K562 (cell line): Measurements from ENCODE around the gene TMEM245. TPM values are rescaled to one million over a fixed set of nuclear protein-coding genes. Genes with fewer than 3 reads are reported as not detected.
A peak's percentile ranks its signal among the peaks of the same experiment; 100 is the strongest.

Experiments
- ETV1 ChIP-seq: fragments of 450-650 bp; conservative IDR thresholded peaks from 2 replicates; pipeline ENCODE4 v1.6.1; 2016; ENCODE audit warnings: missing genetic modification characterization, control low read depth, low read depth, missing compliant biosample characterization
- FOXJ3 ChIP-seq: sonication (generic); formaldehyde crosslinking; IDR thresholded peaks from 2 replicates; pipeline ENCODE4 v1.4.0; 2020; ENCODE audit warnings: mild to moderate bottlenecking, missing genetic modification reagents
- FOXK2 ChIP-seq, 2 experiments: fragments of 450-650 bp; IDR thresholded peaks in 1 of 2; conservative IDR thresholded peaks in 1 of 2; 2 replicates each; pipeline ENCODE4 v1.6.1; 2016; ENCODE audit warnings: low read depth in 2 of 2, mild to moderate bottlenecking in 1 of 2
- GABPB1 ChIP-seq: sonication (generic); formaldehyde crosslinking; IDR thresholded peaks from 2 replicates; pipeline ENCODE4 v1.8.0; 2022; ENCODE audit warnings: mild to moderate bottlenecking, missing genetic modification reagents
- HEY1 ChIP-seq: fragments of 250-450 bp; sonication (Bioruptor Pico); IDR thresholded peaks from 2 replicates; pipeline ENCODE4 v1.5.0; 2020; ENCODE audit warnings: mild to moderate bottlenecking, moderate library complexity, borderline replicate concordance
- HNRNPLL ChIP-seq: fragments of 200-400 bp; formaldehyde crosslinking; IDR thresholded peaks from 2 replicates; pipeline ENCODE4 v1.6.1; 2017; ENCODE audit warnings: low read length, low read depth, mild to moderate bottlenecking; ENCODE audit not compliant: poor library complexity, severe bottlenecking
- MAZ ChIP-seq, 2 experiments: fragments of 450-650 bp in 1 of 2; sonication (generic) in 1 of 2; formaldehyde crosslinking; IDR thresholded peaks in 1 of 2; conservative IDR thresholded peaks in 1 of 2; 2 replicates each; pipeline versions ENCODE4 v1.4.0 to v1.5.0; 2020; ENCODE audit warnings: mild to moderate bottlenecking in 1 of 2, missing genetic modification reagents in 1 of 2
- MXI1 ChIP-seq: IDR thresholded peaks from 2 replicates; pipeline ENCODE4 v1.6.1; 2011; ENCODE audit warnings: low read depth, mild to moderate bottlenecking, improper control_type of control experiment, low read length
- NONO ChIP-seq, 2 experiments: fragments of 200-400 bp in 1 of 2; fragments of 450-650 bp in 1 of 2; formaldehyde crosslinking in 1 of 2; IDR thresholded peaks; 2 replicates each; pipeline ENCODE4 v1.6.1; 2017; ENCODE audit warnings: low read depth in 2 of 2, mild to moderate bottlenecking in 2 of 2, moderate library complexity in 2 of 2, low read length in 1 of 2
- PHF8 ChIP-seq: fragments of 200-600 bp; sonication (generic); IDR thresholded peaks from 2 replicates; pipeline ENCODE4 v1.6.1; 2012; ENCODE audit warnings: mixed run types, mild to moderate bottlenecking, inconsistent platforms, low read length, moderate library complexity, borderline replicate concordance
- TBP ChIP-seq: optimal IDR thresholded peaks from 2 replicates; pipeline ENCODE3; 2011; ENCODE audit warnings: low read depth, low read length, improper control_type of control experiment
- ZNF644 ChIP-seq: fragments of 200-800 bp; sonication (Bioruptor generic); IDR thresholded peaks from 2 replicates; pipeline ENCODE4 v1.6.1; 2016; ENCODE audit warnings: low read depth, missing genetic modification characterization, missing compliant biosample characterization
- polyA plus RNA-seq, 8 experiments: library from polyadenylated mRNA; depleted of rRNA in 4 of 8; stranded (reverse) in 5 of 8; unstranded in 3 of 8; fragments of >200 nt; fragmentation: Nextera tagmentation in 2 of 8; fragmentation: Illumina TruSeq in 1 of 8; extraction: Ambion mirVana in 2 of 8; extraction: Trizol in 1 of 8; gene quantifications; 2 replicates each; pipeline versions ENCODE4 v1.2.1 to v1.2.3, GENCODE V29; 2011 to 2014; ENCODE audit warnings: inconsistent platforms in 1 of 8, missing spikeins in 1 of 8
- total RNA-seq, 7 experiments: library from RNA; depleted of rRNA in 6 of 7; stranded (reverse); fragments of >200 nt in 6 of 7; fragmentation: Illumina TruSeq in 2 of 7; extraction: Trizol in 2 of 7; gene quantifications; 2 replicates each; pipeline versions ENCODE4 v1.2.1 to v1.2.3, GENCODE V29; 2011 to 2021; ENCODE audit warnings: low replicate concordance in 1 of 7
- TF ChIP-seq, protein P1 (sequence below): sonication (generic); formaldehyde crosslinking; IDR thresholded peaks from 2 replicates; pipeline ENCODE4 v1.8.0; 2023; ENCODE audit warnings: mild to moderate bottlenecking, missing genetic modification reagents
- TF ChIP-seq, protein P2 (sequence below): fragments of 450-650 bp; conservative IDR thresholded peaks from 2 replicates; pipeline ENCODE4 v1.6.1; 2016; ENCODE audit warnings: missing genetic modification characterization, low read depth, mild to moderate bottlenecking, missing compliant biosample characterization, moderate library complexity
- TF ChIP-seq, protein P3 (sequence below): fragments of 250-450 bp; sonication (Bioruptor Pico); IDR thresholded peaks from 2 replicates; pipeline ENCODE4 v1.4.0; 2020; ENCODE audit warnings: mild to moderate bottlenecking, moderate library complexity
- TF ChIP-seq, protein P4 (sequence below), 2 experiments: fragments of 450-650 bp in 1 of 2; IDR thresholded peaks; 2 replicates each; pipeline ENCODE4 v1.6.1; 2011 to 2017; ENCODE audit warnings: low read depth in 2 of 2, antibody characterized with exemption in 1 of 2, borderline replicate concordance in 1 of 2, low read length in 1 of 2, mild to moderate bottlenecking in 1 of 2, mixed read lengths in 1 of 2; ENCODE audit not compliant: control insufficient read depth in 1 of 2

TMEM245 gene
- total and polyA plus RNA-seq, 9 of the 15 experiments (the other 6 are each of a cell fraction or from before 2014, with no cell fraction given): 8.5 to 43.2 (median 24.3) TPM

DNA sequence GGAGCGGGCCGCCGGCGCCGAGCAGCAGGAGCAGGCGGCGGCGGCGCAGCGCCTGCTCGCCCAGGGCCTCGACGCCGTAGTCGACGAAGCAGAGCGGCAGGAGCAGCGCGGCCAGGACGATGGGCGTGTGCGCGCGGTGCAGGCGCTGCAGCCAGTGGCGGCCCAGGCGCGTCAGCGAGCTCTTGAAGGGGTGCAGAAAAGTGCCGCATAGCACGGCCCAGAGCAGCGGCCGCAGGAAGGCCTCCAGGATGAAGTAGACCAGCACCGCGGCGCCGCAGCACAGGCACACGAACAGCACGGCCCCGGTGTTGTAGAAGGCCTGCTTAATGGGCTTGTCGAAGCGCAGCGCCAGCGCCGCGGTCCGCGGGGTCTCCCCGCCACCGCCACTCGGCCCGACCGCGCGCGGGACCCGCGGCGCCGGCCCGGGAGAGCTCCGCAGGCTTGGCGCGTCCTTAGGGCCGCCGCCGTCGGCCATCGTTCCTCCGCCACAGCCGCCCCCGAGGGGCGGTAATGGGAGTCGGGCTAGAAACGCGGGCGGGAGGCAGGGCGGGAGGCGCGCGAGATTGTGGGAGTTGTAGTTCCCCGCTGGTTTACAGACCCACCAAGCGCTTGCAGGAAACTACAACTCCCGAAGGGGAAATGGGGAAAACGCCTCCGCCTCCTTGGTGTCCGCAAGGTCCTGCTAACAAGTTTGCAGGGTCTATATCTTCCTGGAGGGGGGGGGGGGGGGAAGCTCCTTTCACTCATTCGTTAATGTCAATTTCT, at the start of gene TMEM245 (continued):
- TF ChIP-seq, protein P1, sequence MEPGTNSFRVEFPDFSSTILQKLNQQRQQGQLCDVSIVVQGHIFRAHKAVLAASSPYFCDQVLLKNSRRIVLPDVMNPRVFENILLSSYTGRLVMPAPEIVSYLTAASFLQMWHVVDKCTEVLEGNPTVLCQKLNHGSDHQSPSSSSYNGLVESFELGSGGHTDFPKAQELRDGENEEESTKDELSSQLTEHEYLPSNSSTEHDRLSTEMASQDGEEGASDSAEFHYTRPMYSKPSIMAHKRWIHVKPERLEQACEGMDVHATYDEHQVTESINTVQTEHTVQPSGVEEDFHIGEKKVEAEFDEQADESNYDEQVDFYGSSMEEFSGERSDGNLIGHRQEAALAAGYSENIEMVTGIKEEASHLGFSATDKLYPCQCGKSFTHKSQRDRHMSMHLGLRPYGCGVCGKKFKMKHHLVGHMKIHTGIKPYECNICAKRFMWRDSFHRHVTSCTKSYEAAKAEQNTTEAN (CRISPR knock-in tag): peak; percentile 9; the same call in 1 of the 2 replicates
- TF ChIP-seq GABPB1 (no peak), FOXK2 (conservative IDR thresholded peaks at IDR 0.05 in 1 of 2, IDR thresholded peaks at IDR 0.05 in 1 of 2; ENCODE audit: low read depth in 2 of 2) (peak; percentile 17 to 63; a peak in 2 of 4 replicates), ZNF644 (tag) (peak; percentile 91), PHF8 (peak; percentile 87; the same call in 1 of the 2 replicates), FOXJ3 (no peak), ETV1 (tag) (peak; percentile 30; the same call in 1 of the 2 replicates), MXI1 (no peak), HEY1 (no peak), MAZ (CRISPR knock-in tag; conservative IDR thresholded peaks at IDR 0.05 in 1 of 2, IDR thresholded peaks at IDR 0.05 in 1 of 2) (peak; percentile 99), NONO (IDR thresholded peaks at IDR 0.05; ENCODE audit: low read depth in 2 of 2, low read length in 1 of 2) (peak; percentile 68 to 73; a peak in 2 of 4 replicates), HNRNPLL (peak; percentile 34), TBP (peak; percentile 68)
- TF ChIP-seq, protein P2, sequence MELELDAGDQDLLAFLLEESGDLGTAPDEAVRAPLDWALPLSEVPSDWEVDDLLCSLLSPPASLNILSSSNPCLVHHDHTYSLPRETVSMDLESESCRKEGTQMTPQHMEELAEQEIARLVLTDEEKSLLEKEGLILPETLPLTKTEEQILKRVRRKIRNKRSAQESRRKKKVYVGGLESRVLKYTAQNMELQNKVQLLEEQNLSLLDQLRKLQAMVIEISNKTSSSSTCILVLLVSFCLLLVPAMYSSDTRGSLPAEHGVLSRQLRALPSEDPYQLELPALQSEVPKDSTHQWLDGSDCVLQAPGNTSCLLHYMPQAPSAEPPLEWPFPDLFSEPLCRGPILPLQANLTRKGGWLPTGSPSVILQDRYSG (tag): no peak
- TF ChIP-seq, protein P3, sequence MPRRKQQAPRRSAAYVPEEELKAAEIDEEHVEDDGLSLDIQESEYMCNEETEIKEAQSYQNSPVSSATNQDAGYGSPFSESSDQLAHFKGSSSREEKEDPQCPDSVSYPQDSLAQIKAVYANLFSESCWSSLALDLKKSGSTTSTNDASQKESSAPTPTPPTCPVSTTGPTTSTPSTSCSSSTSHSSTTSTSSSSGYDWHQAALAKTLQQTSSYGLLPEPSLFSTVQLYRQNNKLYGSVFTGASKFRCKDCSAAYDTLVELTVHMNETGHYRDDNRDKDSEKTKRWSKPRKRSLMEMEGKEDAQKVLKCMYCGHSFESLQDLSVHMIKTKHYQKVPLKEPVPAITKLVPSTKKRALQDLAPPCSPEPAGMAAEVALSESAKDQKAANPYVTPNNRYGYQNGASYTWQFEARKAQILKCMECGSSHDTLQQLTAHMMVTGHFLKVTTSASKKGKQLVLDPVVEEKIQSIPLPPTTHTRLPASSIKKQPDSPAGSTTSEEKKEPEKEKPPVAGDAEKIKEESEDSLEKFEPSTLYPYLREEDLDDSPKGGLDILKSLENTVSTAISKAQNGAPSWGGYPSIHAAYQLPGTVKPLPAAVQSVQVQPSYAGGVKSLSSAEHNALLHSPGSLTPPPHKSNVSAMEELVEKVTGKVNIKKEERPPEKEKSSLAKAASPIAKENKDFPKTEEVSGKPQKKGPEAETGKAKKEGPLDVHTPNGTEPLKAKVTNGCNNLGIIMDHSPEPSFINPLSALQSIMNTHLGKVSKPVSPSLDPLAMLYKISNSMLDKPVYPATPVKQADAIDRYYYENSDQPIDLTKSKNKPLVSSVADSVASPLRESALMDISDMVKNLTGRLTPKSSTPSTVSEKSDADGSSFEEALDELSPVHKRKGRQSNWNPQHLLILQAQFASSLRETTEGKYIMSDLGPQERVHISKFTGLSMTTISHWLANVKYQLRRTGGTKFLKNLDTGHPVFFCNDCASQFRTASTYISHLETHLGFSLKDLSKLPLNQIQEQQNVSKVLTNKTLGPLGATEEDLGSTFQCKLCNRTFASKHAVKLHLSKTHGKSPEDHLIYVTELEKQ (CRISPR knock-in tag): no peak
- TF ChIP-seq, protein P4, sequence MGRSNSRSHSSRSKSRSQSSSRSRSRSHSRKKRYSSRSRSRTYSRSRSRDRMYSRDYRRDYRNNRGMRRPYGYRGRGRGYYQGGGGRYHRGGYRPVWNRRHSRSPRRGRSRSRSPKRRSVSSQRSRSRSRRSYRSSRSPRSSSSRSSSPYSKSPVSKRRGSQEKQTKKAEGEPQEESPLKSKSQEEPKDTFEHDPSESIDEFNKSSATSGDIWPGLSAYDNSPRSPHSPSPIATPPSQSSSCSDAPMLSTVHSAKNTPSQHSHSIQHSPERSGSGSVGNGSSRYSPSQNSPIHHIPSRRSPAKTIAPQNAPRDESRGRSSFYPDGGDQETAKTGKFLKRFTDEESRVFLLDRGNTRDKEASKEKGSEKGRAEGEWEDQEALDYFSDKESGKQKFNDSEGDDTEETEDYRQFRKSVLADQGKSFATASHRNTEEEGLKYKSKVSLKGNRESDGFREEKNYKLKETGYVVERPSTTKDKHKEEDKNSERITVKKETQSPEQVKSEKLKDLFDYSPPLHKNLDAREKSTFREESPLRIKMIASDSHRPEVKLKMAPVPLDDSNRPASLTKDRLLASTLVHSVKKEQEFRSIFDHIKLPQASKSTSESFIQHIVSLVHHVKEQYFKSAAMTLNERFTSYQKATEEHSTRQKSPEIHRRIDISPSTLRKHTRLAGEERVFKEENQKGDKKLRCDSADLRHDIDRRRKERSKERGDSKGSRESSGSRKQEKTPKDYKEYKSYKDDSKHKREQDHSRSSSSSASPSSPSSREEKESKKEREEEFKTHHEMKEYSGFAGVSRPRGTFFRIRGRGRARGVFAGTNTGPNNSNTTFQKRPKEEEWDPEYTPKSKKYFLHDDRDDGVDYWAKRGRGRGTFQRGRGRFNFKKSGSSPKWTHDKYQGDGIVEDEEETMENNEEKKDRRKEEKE (IDR thresholded peaks at IDR 0.05; ENCODE audit: borderline replicate concordance in 1 of 2, control insufficient read depth in 1 of 2, low read depth in 2 of 2, low read length in 1 of 2): 0 out of 4 replicates have a peak, but pooled peaks of 1 of the 2 experiments have one; percentile 36
